ENCODE results near the gene MET.

DNA sequence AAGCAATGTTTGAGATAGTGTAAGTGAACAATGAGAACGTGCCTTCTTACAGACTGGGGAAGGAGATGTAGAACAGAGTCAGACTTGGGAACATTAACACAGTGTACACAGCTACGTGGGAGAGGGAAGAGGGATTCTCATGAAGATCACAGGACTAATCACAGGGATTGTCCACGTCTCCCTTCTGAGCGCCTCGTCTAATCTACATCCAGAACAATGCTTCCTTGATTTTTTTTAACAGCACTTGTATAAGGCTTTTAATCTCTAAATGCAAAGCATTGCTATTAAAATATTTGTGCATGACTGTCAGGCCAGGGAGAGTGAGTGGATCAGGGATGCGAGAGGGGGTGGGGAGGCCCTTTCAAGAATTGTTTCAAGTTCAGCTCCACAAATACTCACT is 62.7 kb downstream of the MET start:
- TF ChIP-seq SP2 (IDR thresholded peaks at IDR 0.05; ENCODE audit: low read length): no peak
- TF ChIP-seq TAF1 (IDR thresholded peaks at IDR 0.05; ENCODE audit: low read depth, low read length): no peak
- no peak for TF ChIP-seq POLR2A (IDR thresholded peaks at IDR 0.05; ENCODE audit: control extremely low read depth in 1 of 2, low read depth in 2 of 2, low read length in 2 of 2)
- TF ChIP-seq, protein P1, sequence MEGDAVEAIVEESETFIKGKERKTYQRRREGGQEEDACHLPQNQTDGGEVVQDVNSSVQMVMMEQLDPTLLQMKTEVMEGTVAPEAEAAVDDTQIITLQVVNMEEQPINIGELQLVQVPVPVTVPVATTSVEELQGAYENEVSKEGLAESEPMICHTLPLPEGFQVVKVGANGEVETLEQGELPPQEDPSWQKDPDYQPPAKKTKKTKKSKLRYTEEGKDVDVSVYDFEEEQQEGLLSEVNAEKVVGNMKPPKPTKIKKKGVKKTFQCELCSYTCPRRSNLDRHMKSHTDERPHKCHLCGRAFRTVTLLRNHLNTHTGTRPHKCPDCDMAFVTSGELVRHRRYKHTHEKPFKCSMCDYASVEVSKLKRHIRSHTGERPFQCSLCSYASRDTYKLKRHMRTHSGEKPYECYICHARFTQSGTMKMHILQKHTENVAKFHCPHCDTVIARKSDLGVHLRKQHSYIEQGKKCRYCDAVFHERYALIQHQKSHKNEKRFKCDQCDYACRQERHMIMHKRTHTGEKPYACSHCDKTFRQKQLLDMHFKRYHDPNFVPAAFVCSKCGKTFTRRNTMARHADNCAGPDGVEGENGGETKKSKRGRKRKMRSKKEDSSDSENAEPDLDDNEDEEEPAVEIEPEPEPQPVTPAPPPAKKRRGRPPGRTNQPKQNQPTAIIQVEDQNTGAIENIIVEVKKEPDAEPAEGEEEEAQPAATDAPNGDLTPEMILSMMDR (IDR thresholded peaks at IDR 0.05; ENCODE audit: control extremely low read depth in 1 of 3, insufficient read depth in 1 of 3, low read depth in 1 of 3, low read length in 3 of 3): no peak
- no peak for TF ChIP-seq RXRA (IDR thresholded peaks at IDR 0.05; ENCODE audit: insufficient read depth, low read depth, low read length)
- TF ChIP-seq JUN (IDR thresholded peaks at IDR 0.05; ENCODE audit: low read depth, low read length): no peak
- TF ChIP-seq SUZ12 (IDR thresholded peaks at IDR 0.05; ENCODE audit: low read length): no peak
